GM12874 (cell line): Measurements from ENCODE around the gene NUDT14.

ENCODE experiments used
- CTCF ChIP-seq: IDR thresholded peaks from 2 replicates; pipeline ENCODE4 v1.5.1; 2011; ENCODE audit warnings: low read depth, mild to moderate bottlenecking, control low read depth, low read length, moderate library complexity; ENCODE audit not compliant: insufficient read depth

Gene NUDT14

DNA sequence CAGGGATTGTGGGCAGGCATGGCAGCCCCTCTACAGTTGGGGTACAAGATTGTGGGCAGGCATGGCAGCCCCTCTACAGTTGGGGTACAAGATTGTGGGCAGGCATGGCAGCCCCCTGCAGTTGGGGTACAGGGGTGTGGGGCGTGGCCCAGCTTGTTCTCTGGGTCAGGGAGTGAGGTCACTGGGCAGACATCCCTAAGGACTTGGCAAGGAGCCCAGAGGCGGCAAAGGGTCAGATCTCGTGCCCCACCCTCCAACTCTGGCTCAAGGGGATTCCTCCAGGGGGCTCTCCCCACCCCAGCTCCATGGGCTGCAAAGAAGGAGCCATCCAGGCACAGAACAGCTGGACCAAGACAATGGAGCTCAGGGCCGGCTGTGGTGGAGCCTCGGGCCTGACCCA lies 25.8 kb upstream of the NUDT14 start:
- TF ChIP-seq CTCF: no peak

- TF ChIP-seq CTCF: no peak
These were observed 24.6 kb upstream of the NUDT14 start for GRCh38 chr14:105205673-105206208.

- TF ChIP-seq CTCF: no peak
These were observed 24.0 kb upstream of the NUDT14 start for GRCh38 chr14:105204931-105205672.

DNA sequence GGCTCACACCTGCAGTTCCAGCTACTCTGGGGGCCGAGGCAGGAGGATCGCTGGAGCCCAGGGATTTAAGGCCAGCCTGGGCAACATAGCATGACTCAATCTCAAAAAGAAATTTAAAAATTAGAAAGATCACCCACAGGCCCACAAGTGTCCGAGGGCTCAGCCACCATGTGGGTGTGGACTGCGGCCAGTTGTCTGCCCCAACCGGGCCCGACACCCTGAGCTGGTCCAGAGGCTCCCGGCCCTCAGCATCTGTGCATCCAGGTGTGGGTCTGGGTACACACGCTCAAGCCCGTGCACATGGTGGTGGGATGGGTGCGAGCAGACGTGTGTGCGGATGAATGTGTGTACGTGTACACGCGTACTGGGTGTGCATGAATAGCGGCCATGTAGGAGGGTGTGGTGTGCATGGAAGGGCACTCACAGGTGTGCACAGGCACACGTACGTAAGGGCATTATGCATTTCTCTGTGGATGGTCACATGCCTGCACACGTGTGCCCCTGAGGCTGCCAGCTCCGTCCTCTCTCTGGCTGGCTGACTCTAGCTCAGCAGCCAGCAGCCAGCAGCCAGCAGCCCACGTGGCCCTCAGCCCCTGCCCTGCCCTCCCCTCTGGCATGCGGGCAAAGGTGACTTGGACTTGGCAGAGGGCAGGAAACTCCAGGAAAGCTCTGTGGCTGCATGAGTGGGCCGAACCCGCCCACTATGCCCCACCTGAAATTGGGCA lies 23.3 kb upstream of the NUDT14 start:
- no peak for TF ChIP-seq CTCF

DNA sequence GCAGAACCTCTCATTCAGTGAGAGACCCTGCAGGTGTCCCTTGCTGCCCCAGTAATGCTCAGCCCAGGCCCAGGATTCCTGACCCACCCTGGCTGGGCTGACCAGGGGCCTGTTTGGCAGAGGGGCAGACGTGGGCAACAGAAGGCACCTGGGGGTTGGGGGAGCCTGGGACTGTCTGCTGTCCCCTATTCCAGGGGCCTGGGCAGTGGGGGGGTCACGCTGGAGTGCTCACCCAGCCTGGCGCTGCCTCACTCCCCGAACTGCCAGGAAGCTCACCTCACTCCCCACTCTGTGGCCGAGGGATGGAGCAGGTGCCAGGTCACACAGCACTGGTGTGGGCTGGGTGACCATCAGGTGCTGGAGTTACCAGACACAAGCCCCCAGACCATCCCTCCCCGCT lies 22.6 kb upstream of the NUDT14 start:
- TF ChIP-seq CTCF: no peak

DNA sequence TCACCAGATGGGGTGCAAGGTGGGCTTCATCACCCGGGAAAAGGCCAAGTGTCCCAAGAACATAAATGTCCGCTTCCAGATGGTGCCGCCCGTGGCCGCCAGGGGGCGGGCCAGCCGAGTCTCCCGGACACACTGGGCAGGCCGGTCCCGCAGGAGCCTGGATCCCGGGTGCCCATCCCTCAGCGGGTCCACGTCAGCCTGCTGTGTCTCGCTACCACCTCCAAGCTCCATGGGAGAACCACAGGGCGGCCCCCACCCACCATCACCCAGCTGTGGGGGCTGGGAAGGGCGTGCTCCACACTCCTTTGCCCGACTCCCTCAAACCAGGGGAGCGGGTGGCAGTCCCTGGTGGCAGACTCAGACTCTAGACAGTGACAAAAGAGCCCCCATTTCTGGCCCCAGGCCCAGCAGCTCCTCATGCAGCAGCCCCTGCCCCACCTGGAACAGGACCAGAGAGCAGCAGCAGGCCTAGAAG lies 22.0 kb upstream of the NUDT14 start:
- TF ChIP-seq CTCF: peak; percentile 91

DNA sequence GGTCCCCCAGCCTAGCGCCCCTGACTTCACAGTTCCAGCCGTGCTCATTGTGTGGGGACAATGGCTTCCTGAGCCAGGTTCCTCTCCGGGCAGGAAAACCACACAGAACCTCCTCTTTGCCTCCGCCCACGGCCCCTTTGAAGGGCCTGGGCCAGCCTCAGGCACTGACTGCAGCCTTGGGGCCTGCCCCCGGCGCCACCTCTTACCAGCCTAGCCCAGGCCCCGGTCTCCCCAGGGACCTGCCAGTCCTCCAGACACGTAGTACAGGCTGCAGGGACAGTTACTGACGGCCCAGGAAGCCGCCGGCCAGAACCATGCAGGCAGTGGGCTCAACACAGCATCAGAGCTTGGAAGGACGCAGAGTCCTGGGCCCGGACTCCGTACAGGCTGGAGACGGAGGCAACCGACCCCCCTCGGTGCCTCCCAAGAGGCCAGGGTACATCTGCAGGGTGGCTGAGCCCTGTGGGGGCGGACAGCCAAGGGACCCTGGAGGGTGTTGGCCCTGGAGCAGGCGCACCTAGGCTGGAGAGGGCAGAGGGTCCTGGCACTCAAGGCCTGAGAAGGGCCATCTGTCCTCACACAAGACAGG lies 20.9 kb upstream of the NUDT14 start:
- TF ChIP-seq CTCF: no peak
